Measurements from ENCODE around the gene NMRK2. TPM values are rescaled to one million over a fixed set of nuclear protein-coding genes. Genes with fewer than 3 reads are reported as not detected.
"Not testable (repeated sequence)": the region's sequence is repeated elsewhere in the genome, so short reads cannot be mapped to it uniquely, and the experiment has no call there.

Gene NMRK2
- total and polyA plus RNA-seq, 4 donors, result 0.07 TPM; not detected in 3

DNA sequence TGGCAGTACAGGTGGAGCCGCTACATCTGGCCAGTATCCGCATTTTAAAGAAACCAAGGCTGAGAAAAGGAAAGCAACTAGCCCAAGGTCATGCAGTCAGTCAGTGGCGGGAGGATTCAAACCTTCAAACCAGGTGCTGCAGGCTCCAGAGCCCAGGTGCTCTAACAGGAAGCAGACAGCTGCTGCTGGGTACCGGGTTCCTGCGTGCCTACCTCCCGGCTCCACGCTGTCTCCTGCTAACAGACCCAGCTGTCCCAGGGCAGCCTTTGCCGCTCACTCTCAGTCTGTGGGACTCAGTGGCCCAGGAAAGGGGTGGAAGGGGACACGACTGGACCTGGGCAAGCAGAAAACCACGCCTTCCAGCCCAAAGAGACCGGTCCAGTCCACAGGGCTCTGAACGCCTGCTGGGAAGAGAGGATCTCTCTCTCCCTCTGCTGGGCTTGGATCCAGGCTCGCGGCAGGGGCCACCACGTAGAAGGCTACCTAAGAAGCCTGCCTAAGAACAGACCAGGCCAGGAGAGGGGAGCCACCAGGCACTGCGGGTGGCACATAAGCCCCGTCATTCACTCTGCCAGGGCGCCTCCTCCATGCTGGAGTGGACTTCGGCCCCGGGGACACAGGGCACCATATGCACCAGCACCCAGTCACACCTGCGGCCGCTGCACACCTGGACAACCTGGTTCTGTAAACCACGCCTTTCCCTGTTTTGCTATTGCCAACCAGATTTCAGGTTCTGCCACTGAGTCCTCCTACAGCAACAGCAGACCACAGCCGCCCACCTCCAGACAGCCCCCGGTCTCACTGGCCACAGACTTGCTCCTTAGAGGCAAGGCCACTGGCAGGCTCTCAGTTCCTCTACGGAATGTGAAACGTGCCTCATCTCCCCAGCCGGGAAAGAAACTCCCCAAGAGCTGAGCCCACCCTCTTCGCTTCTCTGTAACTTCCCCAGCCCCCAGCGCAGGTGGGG lies 33.5 kb downstream of the NMRK2 start:
- 83% methylated on average over 30 of the region's 30 CpGs for WGBS
- H3K27ac ChIP-seq (ENCODE audit: low read depth in 1 of 2, low read length in 2 of 2), result peak overlapping the region in 1 of 2 donors; percentile 20
- H3K36me3 ChIP-seq (ENCODE audit: control insufficient read depth in 4 of 4, insufficient read depth in 3 of 4, low read depth in 1 of 4, low read length in 3 of 4), result peaks cover under 1 to 44% (median 21%) of the 10 kb centered on the region in 4 donors
- no peaks in the 10 kb centered on the region for H3K27me3 ChIP-seq (ENCODE audit: control insufficient read depth in 4 of 4, insufficient read depth in 4 of 4, low read length in 3 of 4)
- no peak for DNase-seq (ENCODE audit: low spot score)
- peaks cover 4 to 22% (median 13%) of the 10 kb centered on the region in 4 donors for H3K4me1 ChIP-seq (ENCODE audit: control insufficient read depth in 4 of 4, insufficient read depth in 4 of 4, low read length in 3 of 4)
- no peak for TF ChIP-seq FOXA2 (IDR thresholded peaks at IDR 0.05)
- TF ChIP-seq, protein P1, sequence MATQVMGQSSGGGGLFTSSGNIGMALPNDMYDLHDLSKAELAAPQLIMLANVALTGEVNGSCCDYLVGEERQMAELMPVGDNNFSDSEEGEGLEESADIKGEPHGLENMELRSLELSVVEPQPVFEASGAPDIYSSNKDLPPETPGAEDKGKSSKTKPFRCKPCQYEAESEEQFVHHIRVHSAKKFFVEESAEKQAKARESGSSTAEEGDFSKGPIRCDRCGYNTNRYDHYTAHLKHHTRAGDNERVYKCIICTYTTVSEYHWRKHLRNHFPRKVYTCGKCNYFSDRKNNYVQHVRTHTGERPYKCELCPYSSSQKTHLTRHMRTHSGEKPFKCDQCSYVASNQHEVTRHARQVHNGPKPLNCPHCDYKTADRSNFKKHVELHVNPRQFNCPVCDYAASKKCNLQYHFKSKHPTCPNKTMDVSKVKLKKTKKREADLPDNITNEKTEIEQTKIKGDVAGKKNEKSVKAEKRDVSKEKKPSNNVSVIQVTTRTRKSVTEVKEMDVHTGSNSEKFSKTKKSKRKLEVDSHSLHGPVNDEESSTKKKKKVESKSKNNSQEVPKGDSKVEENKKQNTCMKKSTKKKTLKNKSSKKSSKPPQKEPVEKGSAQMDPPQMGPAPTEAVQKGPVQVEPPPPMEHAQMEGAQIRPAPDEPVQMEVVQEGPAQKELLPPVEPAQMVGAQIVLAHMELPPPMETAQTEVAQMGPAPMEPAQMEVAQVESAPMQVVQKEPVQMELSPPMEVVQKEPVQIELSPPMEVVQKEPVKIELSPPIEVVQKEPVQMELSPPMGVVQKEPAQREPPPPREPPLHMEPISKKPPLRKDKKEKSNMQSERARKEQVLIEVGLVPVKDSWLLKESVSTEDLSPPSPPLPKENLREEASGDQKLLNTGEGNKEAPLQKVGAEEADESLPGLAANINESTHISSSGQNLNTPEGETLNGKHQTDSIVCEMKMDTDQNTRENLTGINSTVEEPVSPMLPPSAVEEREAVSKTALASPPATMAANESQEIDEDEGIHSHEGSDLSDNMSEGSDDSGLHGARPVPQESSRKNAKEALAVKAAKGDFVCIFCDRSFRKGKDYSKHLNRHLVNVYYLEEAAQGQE (IDR thresholded peaks at IDR 0.05), result no peak
- no peak for TF ChIP-seq RXRA (IDR thresholded peaks at IDR 0.05)
- no peak for TF ChIP-seq JUND (IDR thresholded peaks at IDR 0.05)
- TF ChIP-seq, protein P2, sequence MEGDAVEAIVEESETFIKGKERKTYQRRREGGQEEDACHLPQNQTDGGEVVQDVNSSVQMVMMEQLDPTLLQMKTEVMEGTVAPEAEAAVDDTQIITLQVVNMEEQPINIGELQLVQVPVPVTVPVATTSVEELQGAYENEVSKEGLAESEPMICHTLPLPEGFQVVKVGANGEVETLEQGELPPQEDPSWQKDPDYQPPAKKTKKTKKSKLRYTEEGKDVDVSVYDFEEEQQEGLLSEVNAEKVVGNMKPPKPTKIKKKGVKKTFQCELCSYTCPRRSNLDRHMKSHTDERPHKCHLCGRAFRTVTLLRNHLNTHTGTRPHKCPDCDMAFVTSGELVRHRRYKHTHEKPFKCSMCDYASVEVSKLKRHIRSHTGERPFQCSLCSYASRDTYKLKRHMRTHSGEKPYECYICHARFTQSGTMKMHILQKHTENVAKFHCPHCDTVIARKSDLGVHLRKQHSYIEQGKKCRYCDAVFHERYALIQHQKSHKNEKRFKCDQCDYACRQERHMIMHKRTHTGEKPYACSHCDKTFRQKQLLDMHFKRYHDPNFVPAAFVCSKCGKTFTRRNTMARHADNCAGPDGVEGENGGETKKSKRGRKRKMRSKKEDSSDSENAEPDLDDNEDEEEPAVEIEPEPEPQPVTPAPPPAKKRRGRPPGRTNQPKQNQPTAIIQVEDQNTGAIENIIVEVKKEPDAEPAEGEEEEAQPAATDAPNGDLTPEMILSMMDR (IDR thresholded peaks at IDR 0.05; ENCODE audit: low read depth, low read length, missing input control), result no peak
- peak; percentile 19 to 24 for TF ChIP-seq HNF4A (conservative IDR thresholded peaks at IDR 0.05)
- H3K4me3 ChIP-seq (ENCODE audit: low read depth in 1 of 3, low read length in 3 of 3), result no peak overlapping the region
- H3K9ac ChIP-seq (ENCODE audit: low read depth in 1 of 2, low read length in 2 of 2), result no peak overlapping the region
- H3K9me3 ChIP-seq (ENCODE audit: control insufficient read depth in 4 of 4, low read length in 3 of 4), result no peaks in the 10 kb centered on the region

DNA sequence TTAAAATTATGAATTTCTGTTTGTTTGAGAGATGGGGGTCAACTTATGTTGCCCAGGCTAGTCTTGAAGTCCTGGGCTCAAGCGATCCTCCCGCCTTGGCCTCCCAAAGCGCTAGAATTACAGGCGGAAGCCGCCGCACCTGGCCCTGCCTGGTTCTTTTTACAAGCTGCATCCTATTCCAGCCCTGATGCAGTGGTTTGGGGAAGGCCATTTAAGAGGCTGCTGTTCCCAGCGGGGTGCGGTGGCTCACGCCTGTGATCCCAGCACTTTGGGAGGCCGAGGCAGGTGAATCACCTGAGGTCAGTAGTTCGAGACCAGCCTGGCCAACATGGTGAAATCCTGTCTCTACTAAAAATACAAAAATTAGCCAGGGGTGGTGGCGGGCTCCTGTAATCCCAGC lies 35.1 kb downstream of the NMRK2 start:
- Histone ChIP-seq H3K4me1 (ENCODE audit: control insufficient read depth in 4 of 4, insufficient read depth in 4 of 4, low read length in 3 of 4) (peaks cover 4 to 25% (median 13%) of the 10 kb centered on the region in 4 donors), H3K27ac (ENCODE audit: low read depth in 1 of 2, low read length in 2 of 2) (peak overlapping the region; percentile 28 to 63), H3K36me3 (ENCODE audit: control insufficient read depth in 4 of 4, insufficient read depth in 3 of 4, low read depth in 1 of 4, low read length in 3 of 4) (peaks cover 0 to 32% (median 15%) of the 10 kb centered on the region in 4 donors)
- H3K9me3 ChIP-seq (ENCODE audit: control insufficient read depth in 4 of 4, low read length in 3 of 4); H3K27me3 ChIP-seq (ENCODE audit: control insufficient read depth in 4 of 4, insufficient read depth in 4 of 4, low read length in 3 of 4); H3K9ac ChIP-seq (ENCODE audit: low read depth in 1 of 2, low read length in 2 of 2); H3K4me3 ChIP-seq (ENCODE audit: low read depth in 1 of 3, low read length in 3 of 3); DNase-seq (ENCODE audit: low spot score): not testable (repeated sequence)
- WGBS, result 93% methylated on average over 12 of the region's 12 CpGs

DNA sequence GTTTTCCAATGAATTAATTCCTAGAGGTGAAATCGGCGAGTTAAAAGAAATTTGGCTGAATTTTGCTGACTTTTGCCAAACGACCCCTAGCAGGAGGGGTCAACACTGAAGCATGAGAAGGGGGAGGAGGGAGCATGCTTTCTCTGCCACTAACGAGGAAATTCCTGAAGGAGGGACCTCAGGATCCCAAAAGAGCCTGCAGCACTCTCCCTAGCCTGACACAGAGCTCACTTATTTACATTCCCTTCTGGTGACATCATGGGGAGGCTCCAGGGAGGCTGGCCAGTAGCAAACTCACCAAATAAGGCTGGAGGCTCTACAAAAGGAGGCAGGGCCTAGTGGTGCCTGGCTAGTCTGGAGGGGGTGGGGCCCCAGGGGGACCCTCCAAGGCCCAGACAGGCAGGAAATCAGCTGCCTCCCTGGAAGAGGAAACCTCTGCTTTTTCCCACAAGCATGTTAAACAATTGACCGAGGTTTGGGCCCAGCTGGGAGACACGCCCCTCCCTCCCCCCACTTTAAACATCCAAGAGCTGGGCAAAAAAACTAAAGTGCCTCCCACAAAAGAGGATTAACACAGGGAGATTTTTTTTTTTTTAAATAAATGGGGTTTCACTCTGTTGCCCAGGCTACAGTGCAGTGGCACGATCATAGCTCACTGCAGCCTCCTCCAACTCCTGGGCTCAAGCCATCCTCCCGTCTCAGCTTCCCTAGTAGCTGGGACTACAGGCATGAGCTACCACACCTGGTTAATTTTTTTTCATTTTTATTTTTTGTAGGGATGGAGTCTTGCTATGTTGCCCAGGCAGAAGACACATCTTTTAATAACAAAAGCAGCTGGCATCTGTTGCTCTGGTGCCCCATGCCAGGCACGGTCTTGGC lies 35.9 kb downstream of the NMRK2 start:
- WGBS, result 64% methylated on average over 9 of the region's 9 CpGs
- H3K27me3 ChIP-seq (ENCODE audit: control insufficient read depth in 4 of 4, insufficient read depth in 4 of 4, low read length in 3 of 4), result no peaks in the 10 kb centered on the region
- H3K27ac ChIP-seq (ENCODE audit: low read depth in 1 of 2, low read length in 2 of 2), result peak overlapping the region; percentile 84 to 90
- no peak overlapping the region for H3K4me3 ChIP-seq (ENCODE audit: low read depth in 1 of 3, low read length in 3 of 3)
- H3K9ac ChIP-seq (ENCODE audit: low read depth in 1 of 2, low read length in 2 of 2), result peak overlapping the region; percentile 12 to 18
- peaks cover 4 to 25% (median 13%) of the 10 kb centered on the region in 4 donors for H3K4me1 ChIP-seq (ENCODE audit: control insufficient read depth in 4 of 4, insufficient read depth in 4 of 4, low read length in 3 of 4)
- H3K36me3 ChIP-seq (ENCODE audit: control insufficient read depth in 4 of 4, insufficient read depth in 3 of 4, low read depth in 1 of 4, low read length in 3 of 4), result peaks cover 0 to 24% (median 11%) of the 10 kb centered on the region in 4 donors
- no peaks in the 10 kb centered on the region for H3K9me3 ChIP-seq (ENCODE audit: control insufficient read depth in 4 of 4, low read length in 3 of 4)
- DNase-seq (ENCODE audit: low spot score), result no peak
- TF ChIP-seq, protein P2 (IDR thresholded peaks at IDR 0.05; ENCODE audit: low read depth, low read length, missing input control), result no peak
- TF ChIP-seq YY1 (IDR thresholded peaks at IDR 0.05), result peak; percentile 52
- TF ChIP-seq HNF4G (IDR thresholded peaks at IDR 0.05), result no peak
- TF ChIP-seq, protein P1 (IDR thresholded peaks at IDR 0.05), result peak; percentile 73
- TF ChIP-seq RAD21 (IDR thresholded peaks at IDR 0.05), result peak in 1 of 2 donors; percentile 25
- TF ChIP-seq HNF4A (conservative IDR thresholded peaks at IDR 0.05), result no peak
- TF ChIP-seq, protein P3, sequence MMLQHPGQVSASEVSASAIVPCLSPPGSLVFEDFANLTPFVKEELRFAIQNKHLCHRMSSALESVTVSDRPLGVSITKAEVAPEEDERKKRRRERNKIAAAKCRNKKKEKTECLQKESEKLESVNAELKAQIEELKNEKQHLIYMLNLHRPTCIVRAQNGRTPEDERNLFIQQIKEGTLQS (IDR thresholded peaks at IDR 0.05), result peak; percentile 76
- peak; percentile 94 for TF ChIP-seq FOXA2 (IDR thresholded peaks at IDR 0.05)

Measured in liver (tissue), 9 donors.